Occipital lobe (tissue), 2 donors: Measurements from ENCODE around the gene PCNX3. TPM values are rescaled to one million over a fixed set of nuclear protein-coding genes. Genes with fewer than 3 reads are reported as not detected.

Source experiments
- small RNA-seq: library from RNA; depleted of rRNA; stranded (forward); fragments of <200 nt; gene quantifications from one replicate; pipeline ENCODE3, GENCODE V24; 2014
- total RNA-seq: library from RNA; depleted of rRNA; stranded (reverse); fragments of >200 nt; gene quantifications from one replicate; pipeline ENCODE4 v1.2.3, GENCODE V29; 2014

Gene PCNX3
- total RNA-seq, 1 donor from 2014 or later: 7.0 TPM

Small RNAs within 50 kb of the gene (small RNA-seq; reads per million reads assigned to genes)
- not detected for gene MIR4489
- not detected for gene MIR4690

Other genes with a start within 250 kb of the PCNX3 start
- gene SLC25A45, start 233.1 kb upstream of the PCNX3 start, total RNA-seq: 0.31 TPM
- gene FRMD8, start 229.1 kb upstream of the PCNX3 start, total RNA-seq: 9.2 TPM
- gene NEAT1, start 193.0 kb upstream of the PCNX3 start, total RNA-seq: 3.6 TPM
- gene MALAT1, start 116.7 kb upstream of the PCNX3 start, total RNA-seq: 11,800 TPM
- 34.2 TPM for gene SCYL1, start 90.7 kb upstream of the PCNX3 start, total RNA-seq
- gene LTBP3, start 57.4 kb upstream of the PCNX3 start, total RNA-seq: 18.4 TPM
- gene ZNRD2, start 45.3 kb upstream of the PCNX3 start, total RNA-seq: 23.6 TPM
- 22.3 TPM for gene FAM89B, start 43.2 kb upstream of the PCNX3 start, total RNA-seq
- 9.7 TPM for gene EHBP1L1, start 39.7 kb upstream of the PCNX3 start, total RNA-seq
- gene KCNK7, start 20.0 kb upstream of the PCNX3 start, total RNA-seq: 0.31 TPM
- 9.0 TPM for gene MAP3K11, start 1.6 kb upstream of the PCNX3 start, total RNA-seq
- 3.7 TPM for gene SIPA1, start 22.3 kb downstream of the PCNX3 start, total RNA-seq
- 12.6 TPM for gene RELA, start 47.1 kb downstream of the PCNX3 start, total RNA-seq
- gene KAT5, start 96.5 kb downstream of the PCNX3 start, total RNA-seq: 43.8 TPM
- 9.4 TPM for gene RNASEH2C, start 105.0 kb downstream of the PCNX3 start, total RNA-seq
- gene AP5B1, start 165.2 kb downstream of the PCNX3 start, total RNA-seq: 4.7 TPM
- gene OVOL1, start 171.3 kb downstream of the PCNX3 start, total RNA-seq: not detected
- 7.3 TPM for gene SNX32, start 218.2 kb downstream of the PCNX3 start, total RNA-seq
- gene CFL1, start 242.4 kb downstream of the PCNX3 start, total RNA-seq: 404 TPM
- 45.9 TPM for gene MUS81, start 244.7 kb downstream of the PCNX3 start, total RNA-seq